Mesothelial cell of epicardium (in vitro differentiated cells): ENCODE data around the gene ADCYAP1R1. TPM values are rescaled to one million over a fixed set of nuclear protein-coding genes. Genes with fewer than 3 reads are reported as not detected.

Source experiments
- DNase-seq, 2 experiments: peaks; one replicate each; pipeline ENCODE4 v3.0.0; 2021; ENCODE audit warnings: low spot score in 2 of 2; ENCODE audit not compliant: unreplicated experiment in 2 of 2
- H3K27ac Mint-ChIP-seq: 2 replicates; pipeline ENCODE4 v1.8.0; 2021; ENCODE audit warnings: mixed read lengths
- H3K27me3 Mint-ChIP-seq: 2 replicates; pipeline ENCODE4 v1.8.0; 2021; ENCODE audit warnings: low read depth, mixed read lengths
- H3K36me3 Mint-ChIP-seq: 2 replicates; pipeline ENCODE4 v1.8.0; 2021; ENCODE audit warnings: mixed read lengths
- H3K4me1 Mint-ChIP-seq: 2 replicates; pipeline ENCODE4 v1.8.0; 2021; ENCODE audit warnings: mixed read lengths
- H3K4me3 Mint-ChIP-seq: 2 replicates; pipeline ENCODE4 v1.8.0; 2021; ENCODE audit warnings: mild to moderate bottlenecking, moderate library complexity, mixed read lengths
- H3K9me3 Mint-ChIP-seq: 2 replicates; pipeline ENCODE4 v1.8.0; 2021; ENCODE audit warnings: mixed read lengths
- CTCF ChIP-seq: fragments of 200-600 bp; sonication (generic); IDR thresholded peaks from one replicate; pipeline ENCODE4 v1.5.0; 2021; ENCODE audit warnings: antibody characterized with exemption; ENCODE audit not compliant: unreplicated experiment
- total RNA-seq: library from RNA; stranded (reverse); gene quantifications from 3 replicates; pipeline ENCODE4 v1.2.1, GENCODE V29; 2021

Gene ADCYAP1R1
- total RNA-seq, 1 donor from 2014 or later, result 0.36 TPM

- H3K4me3 Mint-ChIP-seq, result peak overlapping the region; percentile 65
- no peaks in the 10 kb centered on the region for H3K36me3 Mint-ChIP-seq
- H3K27me3 Mint-ChIP-seq, result peaks cover 95% of the 10 kb centered on the region
- no peak for DNase-seq
- peaks cover 6% of the 10 kb centered on the region for H3K4me1 Mint-ChIP-seq
- H3K27ac Mint-ChIP-seq, result no peak overlapping the region
- no peak for TF ChIP-seq CTCF
- no peaks in the 10 kb centered on the region for H3K9me3 Mint-ChIP-seq
Measured at GRCh38 chr7:31052487-31052840, 356 bp downstream of the ADCYAP1R1 start.

- DNase-seq, result no peak
- Mint-ChIP-seq H3K4me1 (peaks cover 6% of the 10 kb centered on the region), H3K27ac (no peak overlapping the region), H3K36me3 (no peaks in the 10 kb centered on the region), H3K4me3 (peak overlapping the region; percentile 65), H3K27me3 (peaks cover 95% of the 10 kb centered on the region), H3K9me3 (no peaks in the 10 kb centered on the region)
- no peak for TF ChIP-seq CTCF
Measured at GRCh38 chr7:31052841-31053601, 913 bp downstream of the ADCYAP1R1 start.

GRCh38 chr7:31053986-31054385, 1.9 kb downstream of the ADCYAP1R1 start:
- no peak for TF ChIP-seq CTCF
- Mint-ChIP-seq H3K27me3 (peaks cover 95% of the 10 kb centered on the region), H3K4me3 (peak overlapping the region; percentile 30), H3K36me3 (no peaks in the 10 kb centered on the region), H3K27ac (no peak overlapping the region), H3K4me1 (peaks cover 6% of the 10 kb centered on the region), H3K9me3 (no peaks in the 10 kb centered on the region)
- DNase-seq, result no peak

- Mint-ChIP-seq H3K4me3 (no peak overlapping the region), H3K4me1 (peaks cover 6% of the 10 kb centered on the region), H3K36me3 (no peaks in the 10 kb centered on the region), H3K27me3 (peaks cover 94% of the 10 kb centered on the region), H3K9me3 (no peaks in the 10 kb centered on the region), H3K27ac (no peak overlapping the region)
- no peak for DNase-seq
- TF ChIP-seq CTCF, result no peak
Measured at GRCh38 chr7:31054608-31055278, 2.6 kb downstream of the ADCYAP1R1 start.

GRCh38 chr7:31055471-31055870, 3.4 kb downstream of the ADCYAP1R1 start:
- Mint-ChIP-seq H3K9me3 (no peaks in the 10 kb centered on the region), H3K4me3 (no peak overlapping the region), H3K27ac (no peak overlapping the region), H3K27me3 (peaks cover 93% of the 10 kb centered on the region), H3K36me3 (no peaks in the 10 kb centered on the region), H3K4me1 (peaks cover 6% of the 10 kb centered on the region)
- TF ChIP-seq CTCF, result no peak
- no peak for DNase-seq
